Heart right ventricle (tissue), 16 donors: ENCODE data around the gene CCDC138. TPM values are rescaled to one million over a fixed set of nuclear protein-coding genes. Genes with fewer than 3 reads are reported as not detected.

ENCODE experiments used
- ATAC-seq, 8 donors: fragments of 200-7000 bp; cut with Tn5 transposase; one replicate each; pipeline ENCODE4 v1.9.1; 2020; ENCODE audit warnings: mild to moderate bottlenecking in 8 of 8, moderate library complexity in 8 of 8, moderate number of reproducible peaks in 1 of 8
- DNase-seq, 2 donors: peaks; one replicate each; pipeline ENCODE4 v3.0.0-alpha.2; 2020
- H3K27ac ChIP-seq, 10 donors: fragments of 200-600 bp; sonication (generic) in 2 of 10; one replicate each; pipeline versions ENCODE4 v1.5.0 to v1.8.0; 2020 to 2022; ENCODE audit warnings: mild to moderate bottlenecking in 3 of 10
- H3K27me3 ChIP-seq, 7 donors: fragments of 200-600 bp; one replicate each; pipeline ENCODE4 v1.8.0; 2021 to 2022; ENCODE audit warnings: mild to moderate bottlenecking in 2 of 7
- H3K36me3 ChIP-seq, 9 donors: fragments of 200-600 bp; sonication (generic) in 1 of 9; one replicate each; pipeline versions ENCODE4 v1.5.0 to v1.8.0; 2020 to 2022; ENCODE audit warnings: mild to moderate bottlenecking in 2 of 9
- H3K4me1 ChIP-seq, 9 donors: fragments of 200-600 bp; sonication (generic) in 1 of 9; one replicate each; pipeline versions ENCODE4 v1.5.0 to v1.8.0; 2020 to 2022; ENCODE audit warnings: mild to moderate bottlenecking in 4 of 9
- H3K4me3 ChIP-seq, 10 donors: fragments of 200-600 bp; sonication (generic) in 2 of 10; one replicate each; pipeline versions ENCODE4 v1.5.0 to v1.8.0; 2020 to 2022; ENCODE audit warnings: mild to moderate bottlenecking in 7 of 10, moderate library complexity in 2 of 10
- H3K9me3 ChIP-seq, 11 donors: fragments of 200-600 bp in 10 of 11; sonication (generic) in 2 of 11; one replicate each; pipeline versions ENCODE4 v1.5.0 to v1.8.0; 2013 to 2022; ENCODE audit warnings: mild to moderate bottlenecking in 2 of 11, control low read depth in 1 of 11, moderate library complexity in 1 of 11
- CTCF ChIP-seq, 9 donors: fragments of 200-600 bp; sonication (generic) in 2 of 9; IDR thresholded peaks; one replicate each; pipeline versions ENCODE4 v1.5.0 to v1.8.0; 2021 to 2022; ENCODE audit warnings: antibody characterized with exemption in 9 of 9, mild to moderate bottlenecking in 5 of 9, moderate library complexity in 1 of 9
- WGBS, 2 donors: extraction: QIAGEN DNeasy Blood & Tissue Kit; methylation state at CpG; one replicate each; pipeline ENCODE4 v1.1.7; 2013; ENCODE audit warnings: inconsistent platforms in 1 of 2; 5-methylcytosine and 5-hydroxymethylcytosine counted together
- intact Hi-C, 10 donors: fragments of 100-400 bp; cut with DNase I; formaldehyde crosslinking; loops; one replicate each; pipeline versions ENCODE4 v1.11.1 to v1.14.2; 2022
- polyA plus RNA-seq, 2 donors: library from polyadenylated mRNA; stranded (reverse); fragments of 200-250 nt; gene quantifications; one replicate each; pipeline ENCODE4 v1.2.3, GENCODE V29; 2013
- total RNA-seq, 10 donors: library from RNA; stranded (reverse); fragmentation: NEBNext Ultra II Directional in 3 of 10; extraction: Animal tissue kit (Norgen Biotek cat#: 25700) in 3 of 10; gene quantifications; one replicate each; pipeline versions ENCODE4 v1.2.1 to v1.2.4, GENCODE V29; 2021 to 2023
- donor health status: Arrhythmogenic right ventricular cardiomyopathy.
- donor health status: ischemic (EF 13 %, LVEDD 7.1; RV severe dilation, severe dysfunction).
- donor health status: healthy with polysubstance abuse.
- donor health status: DM: no; HTN: yes; CAD: no.
- donor health status: DM: no; HTN: no; CAD: no.
- donor health status: ischemic (EF 25% LVEDD 6.9; RV normal size, moderate dysfunction).
- donor health status: ischemic (EF 25% LVEDD 5.7; RV mildly dilated, moderate dysfunction).
- donor health status: healthy.
- donor health status: DM: yes; HTN: yes; CAD: no.
- donor health status: Ischemic cardiomyopathy.
- donor health status: ischemic (EF 35%, LVEDD 5.7; RV mildly dilated, moderate dysfunction).
- donor health status: nonischemic (EF 11% LVEDD 7.7; RV severe dilation, severe dysfunction).
- donor health status: DM: yes; HTN: yes; CAD: no.
- donor health status: PGD.
- donor health status: ischemic (EF 29% LVEDD 5.4; RV normal size, mild dysfunction).
- donor health status: nonischemic (EF 23%, LVEDD 6.1; RV moderate dilation, normal function).

CCDC138 gene
- total and polyA plus RNA-seq, 12 donors: 0.44 to 1.8 (median 0.99) TPM

GRCh38 chr2:108853421-108853820, 66.8 kb downstream of the CCDC138 start:
- H3K36me3 ChIP-seq: peaks cover 0 to 8% (median 0%) of the 10 kb centered on the region in 9 donors
- no peak overlapping the region for H3K4me3 ChIP-seq
- H3K9me3 ChIP-seq: peaks cover 0 to 4% (median 0%) of the 10 kb centered on the region in 11 donors
- intact Hi-C loops: loop anchor here in 4 of 10 donors (10.0 kb wide), 2 partner anchors 131 to 141 kb away; partner anchors contain the start of gene EDAR (in 2 of the 4)
- no peak overlapping the region for H3K27ac ChIP-seq
- WGBS, 2 donors: 95% methylated on average over 2 of the region's 2 CpGs
- no peak for ATAC-seq
- TF ChIP-seq CTCF (IDR thresholded peaks at IDR 0.05): no peak
- no peaks in the 10 kb centered on the region for H3K27me3 ChIP-seq
- H3K4me1 ChIP-seq: no peaks in the 10 kb centered on the region
- DNase-seq: no peak

- Histone ChIP-seq H3K27me3 (no peaks in the 10 kb centered on the region), H3K4me3 (no peak overlapping the region), H3K27ac (no peak overlapping the region), H3K4me1 (no peaks in the 10 kb centered on the region), H3K36me3 (peaks cover 0 to 8% (median 0%) of the 10 kb centered on the region in 9 donors), H3K9me3 (peaks cover 0 to 8% (median 0%) of the 10 kb centered on the region in 11 donors)
- ATAC-seq (no peak), DNase-seq (no peak)
- no peak for TF ChIP-seq CTCF (IDR thresholded peaks at IDR 0.05)
- intact Hi-C loops: loop anchor here in 5 of 10 donors (2.0 to 10.0 kb wide), 3 partner anchors 130 to 140 kb away; partner anchors contain the start of gene EDAR (in 3 of the 5)
- WGBS, 2 donors: 42 to 55% methylated on average over 1 of the region's 1 CpG
These were observed 67.9 kb downstream of the CCDC138 start for GRCh38 chr2:108854484-108854883.

GRCh38 chr2:108855194-108855593, 68.6 kb downstream of the CCDC138 start:
- H3K27me3 ChIP-seq: no peaks in the 10 kb centered on the region
- H3K27ac ChIP-seq: no peak overlapping the region
- H3K4me3 ChIP-seq: no peak overlapping the region
- intact Hi-C loops: loop anchor here in 9 of 10 donors (1.0 to 10.0 kb wide), 6 partner anchors 127 to 140 kb away; partner anchors contain the start of gene EDAR (in 6 of the 9)
- peaks cover 0 to 8% (median 0%) of the 10 kb centered on the region in 9 donors for H3K36me3 ChIP-seq
- DNase-seq: no peak
- H3K9me3 ChIP-seq: peaks cover 0 to 8% (median 0%) of the 10 kb centered on the region in 11 donors
- 36 to 46% methylated on average over 1 of the region's 1 CpG for WGBS, 2 donors
- H3K4me1 ChIP-seq: no peaks in the 10 kb centered on the region
- peak in 3 of 8 donors; percentile 55 to 67 (median 55) for ATAC-seq
- peak in 6 of 9 donors; percentile 15 to 46 (median 40) for TF ChIP-seq CTCF (IDR thresholded peaks at IDR 0.05)

- H3K27me3 ChIP-seq: no peaks in the 10 kb centered on the region
- ATAC-seq: no peak
- H3K4me1 ChIP-seq: no peaks in the 10 kb centered on the region
- no peaks in the 10 kb centered on the region for H3K36me3 ChIP-seq
- no peak overlapping the region for H3K4me3 ChIP-seq
- no peak for DNase-seq
- no peak for TF ChIP-seq CTCF (IDR thresholded peaks at IDR 0.05)
- H3K9me3 ChIP-seq: peaks cover 0 to 4% (median 0%) of the 10 kb centered on the region in 11 donors
- 85 to 98% methylated on average over 3 of the region's 3 CpGs for WGBS, 2 donors
- H3K27ac ChIP-seq: no peak overlapping the region
- intact Hi-C loops: loop anchor here in 6 of 10 donors (5.0 to 10.0 kb wide), 4 partner anchors 123 to 136 kb away; partner anchors contain the start of gene EDAR (in 3 of the 6)
These were observed 72.3 kb downstream of the CCDC138 start for GRCh38 chr2:108858894-108859293.
